ENCODE data around the gene RIPOR3. TPM values are rescaled to one million over a fixed set of nuclear protein-coding genes. Genes with fewer than 3 reads are reported as not detected.

RIPOR3 gene
- polyA plus RNA-seq, 2 of the 4 experiments (the other 2 are of a cell fraction) = 0.03 to 0.06 TPM

DNA sequence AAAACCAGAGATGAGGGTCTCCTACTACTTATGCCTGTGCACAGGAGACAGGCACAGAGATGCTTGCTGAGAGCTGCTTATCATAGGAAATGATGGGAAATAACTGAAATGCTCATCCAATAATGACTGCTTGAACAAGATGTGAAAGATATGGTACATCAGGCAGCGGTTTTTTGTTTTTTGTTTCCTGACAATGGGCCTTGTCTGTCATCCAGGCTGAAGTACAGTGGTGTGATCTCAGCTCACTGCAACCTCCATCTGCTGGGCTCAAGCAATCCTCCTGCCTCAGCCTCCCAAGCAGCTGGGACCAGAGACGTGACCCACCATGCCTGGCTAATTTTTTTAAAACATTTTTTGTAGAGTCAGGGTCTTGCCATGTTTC is 1.2 kb upstream of the RIPOR3 start:
- Histone ChIP-seq H3K4me3 (no peak overlapping the region), H3K27ac (peak overlapping the region in 1 of 2 experiments; percentile 36; a peak in 1 of 6 replicates), H3K4me1 (peaks cover 28% of the 10 kb centered on the region), H3K4me2 (no peak overlapping the region), H3K9me3 (no peaks in the 10 kb centered on the region)
- no peak for TF ChIP-seq RARB (CRISPR knock-in tag; IDR thresholded peaks at IDR 0.05)
- TF ChIP-seq NFE2L2 (conservative IDR thresholded peaks at IDR 0.05; ENCODE audit: low read length) = no peak
- CTCF ChIA-PET = interaction anchor here (0.5 to 1.4 kb wide), 5 partner anchors 21 to 102 kb away, joined by 3 to 5 read pairs (median 4); no protein-coding TSS in a partner anchor
- FAIRE-seq (no peak), ATAC-seq (no peak), DNase-seq (ENCODE audit: low read depth in 1 of 2, low spot score in 1 of 2) (no peak)
- POLR2A ChIA-PET = no interaction called here
- WGBS (ENCODE audit: missing lambda C conversion rate) = 79% methylated on average over 2 of the region's 2 CpGs

DNA sequence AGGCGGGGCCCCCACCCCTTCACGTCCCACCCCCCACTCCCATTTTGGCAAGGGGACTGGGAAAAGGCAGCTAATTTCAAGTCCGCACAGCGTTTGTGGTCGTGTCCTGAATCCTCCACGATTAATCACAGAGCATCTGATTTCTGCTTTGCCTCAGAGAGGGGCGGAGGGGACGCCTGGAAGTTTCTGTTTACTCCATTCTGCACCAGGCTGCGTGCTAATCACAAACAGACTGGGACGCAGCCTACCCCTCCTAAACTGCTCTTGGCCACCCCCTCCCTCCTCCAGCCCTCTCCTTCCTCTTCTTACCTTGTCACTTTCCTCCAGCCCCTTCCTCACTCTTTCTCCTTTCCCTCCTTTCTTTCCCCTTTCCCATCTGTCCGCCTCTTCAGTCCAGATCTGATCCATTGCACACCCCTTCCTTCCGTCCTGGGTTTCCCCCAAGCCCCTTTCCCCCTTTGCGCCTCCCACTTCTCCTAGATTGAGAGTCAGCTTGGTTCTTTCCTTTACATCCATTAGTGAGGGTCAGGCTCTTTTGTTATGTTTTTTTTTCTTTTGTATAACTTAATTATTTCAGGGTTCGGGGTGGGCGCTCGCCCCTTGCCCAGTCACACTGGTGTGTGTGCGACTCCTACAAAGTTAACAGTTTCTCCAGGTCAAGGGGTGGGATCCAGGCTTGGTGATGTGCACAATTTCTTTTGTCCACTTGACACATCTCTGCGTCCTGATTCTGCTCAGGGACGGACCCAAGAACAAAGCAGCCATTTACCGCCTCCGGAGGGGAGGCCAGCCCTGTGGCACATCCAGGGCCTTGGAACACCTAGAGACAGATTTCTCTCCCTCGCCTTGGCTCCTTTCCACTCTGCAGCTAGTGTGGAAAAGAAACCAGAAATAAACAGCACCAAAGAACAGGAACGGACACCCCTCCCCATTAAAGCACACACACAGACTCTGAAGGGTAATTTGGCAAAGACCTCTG is 520 bp upstream of the RIPOR3 start:
- FAIRE-seq = no peak
- TF ChIP-seq, protein P1, sequence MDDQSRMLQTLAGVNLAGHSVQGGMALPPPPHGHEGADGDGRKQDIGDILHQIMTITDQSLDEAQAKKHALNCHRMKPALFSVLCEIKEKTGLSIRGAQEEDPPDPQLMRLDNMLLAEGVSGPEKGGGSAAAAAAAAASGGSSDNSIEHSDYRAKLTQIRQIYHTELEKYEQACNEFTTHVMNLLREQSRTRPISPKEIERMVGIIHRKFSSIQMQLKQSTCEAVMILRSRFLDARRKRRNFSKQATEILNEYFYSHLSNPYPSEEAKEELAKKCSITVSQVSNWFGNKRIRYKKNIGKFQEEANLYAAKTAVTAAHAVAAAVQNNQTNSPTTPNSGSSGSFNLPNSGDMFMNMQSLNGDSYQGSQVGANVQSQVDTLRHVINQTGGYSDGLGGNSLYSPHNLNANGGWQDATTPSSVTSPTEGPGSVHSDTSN (IDR thresholded peaks at IDR 0.05) = no peak
- no peak for TF ChIP-seq RFX5 (IDR thresholded peaks at IDR 0.05)
- no peak for TF ChIP-seq HOXB13 (CRISPR knock-in tag; IDR thresholded peaks at IDR 0.05; ENCODE audit: low read depth)
- no peak for ATAC-seq
- ChIA-PET POLR2A (no interaction called here), CTCF (interaction anchor here (1.3 to 1.4 kb wide), 2 partner anchors 66 to 96 kb away, joined by 4 to 5 read pairs; no protein-coding TSS in a partner anchor)
- Histone ChIP-seq H3K4me3 (no peak overlapping the region), H3K27ac (peak overlapping the region in 1 of 2 experiments; percentile 79; a peak in 3 of 6 replicates), H3K4me2 (no peak overlapping the region), H3K9me3 (no peaks in the 10 kb centered on the region), H3K4me1 (peaks cover 28% of the 10 kb centered on the region)
- no peak for DNase-seq (ENCODE audit: low read depth in 1 of 2, low spot score in 1 of 2)
- 90% methylated on average over 21 of the region's 23 CpGs for WGBS (ENCODE audit: missing lambda C conversion rate)

DNA sequence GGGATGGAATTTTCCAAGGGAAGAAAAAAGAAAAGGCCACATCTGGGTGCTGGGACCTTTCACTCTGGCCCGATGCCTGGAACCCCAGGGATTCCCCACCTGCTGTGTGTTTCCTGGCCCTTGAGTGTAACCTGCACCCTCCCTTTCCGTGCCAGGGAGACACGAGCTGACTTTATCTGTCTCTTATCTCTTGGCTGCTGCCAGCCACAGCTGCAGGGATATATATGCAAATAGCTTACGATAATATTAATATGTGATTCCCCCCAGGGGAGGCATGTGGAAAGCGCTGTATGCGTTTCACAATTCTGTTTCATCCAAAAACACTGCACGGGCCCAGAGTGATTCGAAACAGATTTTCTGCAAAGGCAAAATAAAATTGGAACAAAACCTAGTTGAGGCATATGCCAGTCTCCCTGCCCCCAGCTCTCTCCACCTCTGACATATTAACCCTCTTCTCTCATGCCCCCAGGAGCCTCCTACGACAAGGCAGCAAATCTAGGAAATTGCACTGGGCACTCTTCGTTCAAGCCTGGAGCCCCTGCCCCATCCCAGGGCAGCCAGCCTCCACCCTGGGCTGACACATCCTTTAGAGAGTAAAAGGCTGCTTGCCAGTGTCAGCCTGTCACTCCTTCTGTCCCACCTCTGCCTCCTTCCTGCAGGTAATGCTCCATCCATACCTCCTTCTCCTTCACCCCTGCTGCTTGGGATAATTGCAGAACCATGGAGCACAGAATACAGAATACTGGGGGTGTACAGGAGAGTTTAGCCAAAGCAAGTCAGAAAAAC is 1.3 kb downstream of the RIPOR3 start:
- H3K9me3 ChIP-seq = no peaks in the 10 kb centered on the region
- FAIRE-seq = no peak
- POLR2A ChIA-PET = no interaction called here
- CTCF ChIA-PET = interaction anchor here (0.6 to 1.8 kb wide), 3 partner anchors 13 to 194 kb away, joined by 3 to 6 read pairs (median 5); partner anchors contain the start of gene BCAS4
- no peak for DNase-seq (ENCODE audit: low read depth in 1 of 2, low spot score in 1 of 2)
- 10% methylated on average over 10 of the region's 10 CpGs for WGBS (ENCODE audit: missing lambda C conversion rate)
- peak; percentile 40 to 55; a peak in 4 of 6 replicates for ATAC-seq
- TF ChIP-seq GATA3 (IDR thresholded peaks at IDR 0.05; ENCODE audit: borderline replicate concordance) (peak; percentile 85), HEYL (CRISPR knock-in tag; IDR thresholded peaks at IDR 0.05) (no peak), EP300 (IDR thresholded peaks at IDR 0.05) (0 out of 5 replicates have a peak, but pooled peaks of 1 of the 2 experiments have one; percentile 38)
- H3K4me2 ChIP-seq = peak overlapping the region; percentile 65
- peaks cover 25% of the 10 kb centered on the region for H3K4me1 ChIP-seq
- peak overlapping the region; percentile 27 to 79; a peak in 4 of 6 replicates for H3K27ac ChIP-seq
- no peak overlapping the region for H3K4me3 ChIP-seq

DNA sequence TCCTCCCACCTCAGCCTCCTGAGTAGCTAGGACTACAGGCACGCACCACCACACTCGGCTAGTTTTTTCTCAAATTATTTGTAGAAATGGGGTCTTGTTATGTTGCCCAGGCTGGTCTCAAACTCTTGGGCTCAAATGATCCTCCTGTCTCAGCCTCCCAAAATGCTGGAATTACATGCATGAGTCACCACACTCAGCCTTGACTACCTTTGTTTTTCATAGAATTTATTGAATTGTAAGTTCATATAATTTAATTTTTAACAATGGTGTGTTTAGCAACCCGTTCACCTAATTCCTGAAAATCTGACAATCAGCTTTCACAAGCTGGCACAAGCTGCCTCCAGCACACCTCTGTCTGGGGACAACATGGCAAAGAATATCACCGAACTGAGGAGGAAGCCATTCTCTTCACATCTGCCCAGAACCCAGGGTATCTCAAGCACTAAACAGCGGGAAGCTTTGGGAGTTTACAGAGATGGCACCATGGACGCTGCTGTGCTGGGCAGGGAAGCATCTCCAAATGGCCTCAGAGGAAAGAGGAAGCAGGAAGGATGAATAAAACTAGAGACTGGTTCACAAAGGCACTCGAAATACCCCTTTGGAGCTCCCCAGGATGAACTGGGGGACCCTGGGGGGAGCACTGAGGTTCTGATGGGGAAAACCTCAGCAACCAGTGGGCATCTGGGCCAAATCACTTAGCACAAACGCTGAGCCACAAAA is 2.9 kb downstream of the RIPOR3 start:
- ATAC-seq (no peak), FAIRE-seq (no peak), DNase-seq (ENCODE audit: low read depth in 1 of 2, low spot score in 1 of 2) (no peak)
- TF ChIP-seq TP53 (CRISPR knock-in tag; IDR thresholded peaks at IDR 0.05) (no peak), FOSL2 (IDR thresholded peaks at IDR 0.05) (no peak), FOSL2 (CRISPR knock-in tag; IDR thresholded peaks at IDR 0.05) (peak; percentile 16; the same call in 1 of the 2 replicates)
- TF ChIP-seq, protein P2, sequence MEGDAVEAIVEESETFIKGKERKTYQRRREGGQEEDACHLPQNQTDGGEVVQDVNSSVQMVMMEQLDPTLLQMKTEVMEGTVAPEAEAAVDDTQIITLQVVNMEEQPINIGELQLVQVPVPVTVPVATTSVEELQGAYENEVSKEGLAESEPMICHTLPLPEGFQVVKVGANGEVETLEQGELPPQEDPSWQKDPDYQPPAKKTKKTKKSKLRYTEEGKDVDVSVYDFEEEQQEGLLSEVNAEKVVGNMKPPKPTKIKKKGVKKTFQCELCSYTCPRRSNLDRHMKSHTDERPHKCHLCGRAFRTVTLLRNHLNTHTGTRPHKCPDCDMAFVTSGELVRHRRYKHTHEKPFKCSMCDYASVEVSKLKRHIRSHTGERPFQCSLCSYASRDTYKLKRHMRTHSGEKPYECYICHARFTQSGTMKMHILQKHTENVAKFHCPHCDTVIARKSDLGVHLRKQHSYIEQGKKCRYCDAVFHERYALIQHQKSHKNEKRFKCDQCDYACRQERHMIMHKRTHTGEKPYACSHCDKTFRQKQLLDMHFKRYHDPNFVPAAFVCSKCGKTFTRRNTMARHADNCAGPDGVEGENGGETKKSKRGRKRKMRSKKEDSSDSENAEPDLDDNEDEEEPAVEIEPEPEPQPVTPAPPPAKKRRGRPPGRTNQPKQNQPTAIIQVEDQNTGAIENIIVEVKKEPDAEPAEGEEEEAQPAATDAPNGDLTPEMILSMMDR (IDR thresholded peaks at IDR 0.05) = no peak
- H3K9me3 ChIP-seq = no peaks in the 10 kb centered on the region
- H3K4me1 ChIP-seq = peaks cover 17% of the 10 kb centered on the region
- ChIA-PET CTCF (interaction anchor here (1.1 to 1.3 kb wide), 3 partner anchors 12 to 106 kb away, joined by 3 to 5 read pairs (median 3); partner anchors contain the start of gene BCAS4), POLR2A (no interaction called here)
- no peak overlapping the region for H3K4me3 ChIP-seq
- no peak overlapping the region for H3K4me2 ChIP-seq
- peak overlapping the region in 1 of 2 experiments; percentile 33; a peak in 2 of 6 replicates for H3K27ac ChIP-seq
- 88% methylated on average over 8 of the region's 8 CpGs for WGBS (ENCODE audit: missing lambda C conversion rate)
